Neural cell (in vitro differentiated cells): ENCODE data around the gene CELSR1. TPM values are rescaled to one million over a fixed set of nuclear protein-coding genes. Genes with fewer than 3 reads are reported as not detected.
"Not testable (repeated sequence)": the region's sequence is repeated elsewhere in the genome, so short reads cannot be mapped to it uniquely, and the experiment has no call there.

Experiments
- H2AFZ ChIP-seq: fragments of 200-600, 300-800 bp; sonication (generic), shearing (Covaris generic); 2 replicates; pipeline ENCODE4 v1.6.0; 2014; ENCODE audit warnings: low read depth, mild to moderate bottlenecking, antibody characterized with exemption, low read length, moderate library complexity
- H3F3A ChIP-seq: fragments of 200-600 bp; shearing (Covaris generic); 2 replicates; pipeline ENCODE4 v1.6.1; 2016; ENCODE audit warnings: mild to moderate bottlenecking, moderate library complexity, mixed read lengths, antibody characterized with exemption, low read length; ENCODE audit not compliant: insufficient read depth, poor library complexity, severe bottlenecking
- H3K27ac ChIP-seq: fragments of 200-600, 300-800 bp; sonication (generic), shearing (Covaris generic); 2 replicates; pipeline ENCODE4 v1.5.1; 2014; ENCODE audit warnings: mild to moderate bottlenecking, low read length, moderate library complexity
- H3K27me3 ChIP-seq: fragments of 300-800, 200-600 bp; sonication (generic), shearing (Covaris generic); 2 replicates; pipeline ENCODE4 v1.6.0; 2014; ENCODE audit warnings: mild to moderate bottlenecking, low read depth, low read length, moderate library complexity; ENCODE audit not compliant: insufficient read depth
- H3K36me3 ChIP-seq: fragments of 300-800, 200-600 bp; sonication (generic), shearing (Covaris generic); 2 replicates; pipeline ENCODE4 v1.5.1; 2014; ENCODE audit warnings: mild to moderate bottlenecking, antibody characterized with exemption, low read length, moderate library complexity; ENCODE audit not compliant: insufficient read depth
- H3K4me2 ChIP-seq: fragments of 300-800, 200-600 bp; sonication (generic), shearing (Covaris generic); 2 replicates; pipeline ENCODE4 v1.6.0; 2014; ENCODE audit warnings: mild to moderate bottlenecking, low read length
- H3K4me3 ChIP-seq: fragments of 300-800, 200-600 bp; sonication (generic), shearing (Covaris generic); 2 replicates; pipeline ENCODE4 v1.5.1; 2014; ENCODE audit warnings: mild to moderate bottlenecking, low read length, moderate library complexity
- H3K79me2 ChIP-seq: fragments of 200-600 bp; shearing (Covaris generic); replicated peaks from 2 replicates; pipeline ENCODE4 v1.6.0; 2014; ENCODE audit warnings: mild to moderate bottlenecking, low read length, moderate library complexity; ENCODE audit not compliant: insufficient read depth
- H3K9ac ChIP-seq: fragments of 300-800, 200-600 bp; sonication (generic), shearing (Covaris generic); 2 replicates; pipeline ENCODE4 v1.6.1; 2016; ENCODE audit warnings: mild to moderate bottlenecking, low read length, mixed read lengths
- H3K9me2 ChIP-seq: fragments of 200-600 bp; shearing (Covaris generic); 2 replicates; pipeline ENCODE4 v1.6.1; 2016; ENCODE audit warnings: mild to moderate bottlenecking, low read length, mixed read lengths; ENCODE audit not compliant: insufficient read depth
- H3K9me3 ChIP-seq: fragments of 200-600, 300-800 bp; sonication (generic), shearing (Covaris generic); 2 replicates; pipeline ENCODE4 v1.6.1; 2016; ENCODE audit warnings: mild to moderate bottlenecking, mixed run types, low read length, moderate library complexity, mixed read lengths
- H4K20me1 ChIP-seq: fragments of 200-600 bp; shearing (Covaris generic); 2 replicates; pipeline ENCODE4 v1.6.1; 2016; ENCODE audit warnings: mild to moderate bottlenecking, mixed run types; ENCODE audit not compliant: insufficient read depth
- EP300 ChIP-seq: fragments of 450-650 bp; conservative IDR thresholded peaks from 2 replicates; pipeline ENCODE4 v1.6.1; 2014; ENCODE audit warnings: antibody characterized with exemption, mild to moderate bottlenecking, moderate library complexity; ENCODE audit not compliant: poor library complexity, severe bottlenecking
- EZH2 ChIP-seq: fragments of 200-600, 300-800 bp; shearing (Covaris generic), sonication (generic); IDR thresholded peaks from 2 replicates; pipeline ENCODE4 v1.6.1; 2014; ENCODE audit warnings: antibody characterized with exemption, low read length, borderline replicate concordance, mild to moderate bottlenecking; ENCODE audit not compliant: insufficient read depth, poor library complexity, severe bottlenecking
- MXI1 ChIP-seq: fragments of 450-650 bp; conservative IDR thresholded peaks from 2 replicates; pipeline ENCODE4 v1.6.1; 2014; ENCODE audit warnings: antibody characterized with exemption, mild to moderate bottlenecking; ENCODE audit not compliant: poor library complexity, severe bottlenecking
- POLR2AphosphoS5 ChIP-seq: IDR thresholded peaks from 2 replicates; pipeline ENCODE4 v1.6.1; 2012
- RAD21 ChIP-seq: fragments of 450-650 bp; conservative IDR thresholded peaks from 2 replicates; pipeline ENCODE4 v1.6.1; 2014; ENCODE audit warnings: antibody characterized with exemption, mild to moderate bottlenecking, moderate library complexity
- SMC3 ChIP-seq: fragments of 450-650 bp; conservative IDR thresholded peaks from 2 replicates; pipeline ENCODE4 v1.6.1; 2014; ENCODE audit warnings: antibody characterized with exemption, mild to moderate bottlenecking, moderate library complexity; ENCODE audit not compliant: poor library complexity
- TAF1 ChIP-seq: IDR thresholded peaks from 2 replicates; pipeline ENCODE4 v1.6.1; 2012; ENCODE audit warnings: low read depth
- polyA plus RNA-seq: library from polyadenylated mRNA; depleted of rRNA; stranded (reverse); fragments of >200 nt; gene quantifications from 2 replicates; pipeline ENCODE4 v1.2.3, GENCODE V29; 2014
- TF ChIP-seq, protein P1 (sequence below): fragments of 450-650 bp; IDR thresholded peaks from 2 replicates; pipeline ENCODE4 v1.5.1; 2014; ENCODE audit warnings: antibody characterized with exemption, mild to moderate bottlenecking, moderate library complexity; ENCODE audit not compliant: poor library complexity, severe bottlenecking
- TF ChIP-seq, protein P2 (sequence below): IDR thresholded peaks from 2 replicates; pipeline ENCODE4 v1.6.1; 2012; ENCODE audit warnings: borderline replicate concordance

CELSR1 gene
- polyA plus RNA-seq, 1 donor from 2014 or later, result 0.14 TPM

DNA sequence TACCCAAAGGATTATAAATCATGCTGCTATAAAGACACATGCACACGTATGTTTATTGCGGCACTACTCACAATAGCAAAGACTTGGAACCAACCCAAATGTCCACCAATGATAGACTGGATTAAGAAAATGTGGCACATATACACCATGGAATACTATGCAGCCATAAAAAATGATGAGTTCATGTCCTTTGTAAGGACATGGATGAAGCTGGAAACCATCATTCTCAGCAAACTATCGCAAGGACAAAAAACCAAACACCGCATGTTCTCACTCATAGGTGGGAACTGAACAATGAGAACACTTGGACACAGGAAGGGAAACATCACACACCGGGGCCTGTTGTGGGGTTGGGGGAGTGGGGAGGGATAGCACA is 21.3 kb downstream of the CELSR1 start:
- not testable (repeated sequence) for H3K9me2 ChIP-seq, H3K27me3 ChIP-seq, H3K4me3 ChIP-seq, H4K20me1 ChIP-seq, H2AFZ ChIP-seq, H3K36me3 ChIP-seq, H3K4me2 ChIP-seq, H3K79me2 ChIP-seq, H3K9me3 ChIP-seq, H3K9ac ChIP-seq, H3F3A ChIP-seq, H3K27ac ChIP-seq

DNA sequence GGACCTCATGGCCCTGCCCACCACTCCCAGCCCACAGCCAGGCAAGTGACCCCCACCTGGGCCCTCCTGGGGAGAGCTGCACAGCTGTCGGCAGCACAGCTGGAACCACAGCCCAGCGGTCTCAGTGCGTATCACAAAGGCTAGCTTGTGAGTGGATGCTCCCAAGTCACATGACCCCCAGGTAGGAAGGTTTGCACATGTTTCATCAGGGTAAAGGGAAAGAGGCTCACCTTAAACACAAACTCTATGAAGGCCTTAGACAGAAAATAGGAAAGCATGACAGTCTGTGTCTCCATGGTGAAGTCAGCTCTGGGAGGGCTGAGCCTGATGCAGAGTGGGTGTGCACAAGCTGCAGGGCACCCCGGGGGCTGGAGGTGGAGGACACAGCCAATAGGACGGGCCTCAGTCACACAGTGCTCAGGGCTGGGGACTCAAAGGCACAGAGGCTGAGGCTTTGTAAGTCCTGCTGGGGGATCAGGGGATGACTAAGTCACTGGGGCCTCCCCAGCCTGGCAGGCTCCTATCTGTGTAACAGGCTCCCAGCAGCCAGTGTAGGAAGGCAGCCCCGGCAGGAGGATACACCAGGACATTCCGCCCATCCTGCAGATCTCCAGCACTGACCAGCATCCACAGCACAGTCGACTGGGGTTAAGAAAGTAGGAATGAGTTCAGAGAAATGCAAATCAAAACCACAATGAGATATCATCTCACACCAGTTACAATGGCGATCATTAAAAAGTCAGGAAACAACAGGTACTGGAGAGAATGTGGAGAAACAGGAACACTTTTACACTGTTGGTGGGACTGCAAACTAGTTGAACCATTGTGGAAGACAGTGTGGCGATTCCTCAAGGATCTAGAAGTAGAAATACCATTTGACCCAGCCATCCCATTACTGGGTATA is 22.0 kb downstream of the CELSR1 start:
- Histone ChIP-seq H3K9me3 (no peaks in the 10 kb centered on the region), H3K27ac (no peak overlapping the region), H3F3A (no peaks in the 10 kb centered on the region), H3K36me3 (no peaks in the 10 kb centered on the region), H3K79me2 (no peaks in the 10 kb centered on the region), H3K27me3 (no peaks in the 10 kb centered on the region), H3K4me2 (no peak overlapping the region), H3K9ac (no peak overlapping the region), H3K9me2 (no peaks in the 10 kb centered on the region), H3K4me3 (no peak overlapping the region), H4K20me1 (no peaks in the 10 kb centered on the region), H2AFZ (no peak overlapping the region)
- TF ChIP-seq, protein P1, sequence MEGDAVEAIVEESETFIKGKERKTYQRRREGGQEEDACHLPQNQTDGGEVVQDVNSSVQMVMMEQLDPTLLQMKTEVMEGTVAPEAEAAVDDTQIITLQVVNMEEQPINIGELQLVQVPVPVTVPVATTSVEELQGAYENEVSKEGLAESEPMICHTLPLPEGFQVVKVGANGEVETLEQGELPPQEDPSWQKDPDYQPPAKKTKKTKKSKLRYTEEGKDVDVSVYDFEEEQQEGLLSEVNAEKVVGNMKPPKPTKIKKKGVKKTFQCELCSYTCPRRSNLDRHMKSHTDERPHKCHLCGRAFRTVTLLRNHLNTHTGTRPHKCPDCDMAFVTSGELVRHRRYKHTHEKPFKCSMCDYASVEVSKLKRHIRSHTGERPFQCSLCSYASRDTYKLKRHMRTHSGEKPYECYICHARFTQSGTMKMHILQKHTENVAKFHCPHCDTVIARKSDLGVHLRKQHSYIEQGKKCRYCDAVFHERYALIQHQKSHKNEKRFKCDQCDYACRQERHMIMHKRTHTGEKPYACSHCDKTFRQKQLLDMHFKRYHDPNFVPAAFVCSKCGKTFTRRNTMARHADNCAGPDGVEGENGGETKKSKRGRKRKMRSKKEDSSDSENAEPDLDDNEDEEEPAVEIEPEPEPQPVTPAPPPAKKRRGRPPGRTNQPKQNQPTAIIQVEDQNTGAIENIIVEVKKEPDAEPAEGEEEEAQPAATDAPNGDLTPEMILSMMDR, result no peak
- TF ChIP-seq EZH2 (no peak), EP300 (no peak), SMC3 (no peak), TAF1 (no peak), RAD21 (no peak), POLR2AphosphoS5 (no peak), MXI1 (no peak)
- TF ChIP-seq, protein P2, sequence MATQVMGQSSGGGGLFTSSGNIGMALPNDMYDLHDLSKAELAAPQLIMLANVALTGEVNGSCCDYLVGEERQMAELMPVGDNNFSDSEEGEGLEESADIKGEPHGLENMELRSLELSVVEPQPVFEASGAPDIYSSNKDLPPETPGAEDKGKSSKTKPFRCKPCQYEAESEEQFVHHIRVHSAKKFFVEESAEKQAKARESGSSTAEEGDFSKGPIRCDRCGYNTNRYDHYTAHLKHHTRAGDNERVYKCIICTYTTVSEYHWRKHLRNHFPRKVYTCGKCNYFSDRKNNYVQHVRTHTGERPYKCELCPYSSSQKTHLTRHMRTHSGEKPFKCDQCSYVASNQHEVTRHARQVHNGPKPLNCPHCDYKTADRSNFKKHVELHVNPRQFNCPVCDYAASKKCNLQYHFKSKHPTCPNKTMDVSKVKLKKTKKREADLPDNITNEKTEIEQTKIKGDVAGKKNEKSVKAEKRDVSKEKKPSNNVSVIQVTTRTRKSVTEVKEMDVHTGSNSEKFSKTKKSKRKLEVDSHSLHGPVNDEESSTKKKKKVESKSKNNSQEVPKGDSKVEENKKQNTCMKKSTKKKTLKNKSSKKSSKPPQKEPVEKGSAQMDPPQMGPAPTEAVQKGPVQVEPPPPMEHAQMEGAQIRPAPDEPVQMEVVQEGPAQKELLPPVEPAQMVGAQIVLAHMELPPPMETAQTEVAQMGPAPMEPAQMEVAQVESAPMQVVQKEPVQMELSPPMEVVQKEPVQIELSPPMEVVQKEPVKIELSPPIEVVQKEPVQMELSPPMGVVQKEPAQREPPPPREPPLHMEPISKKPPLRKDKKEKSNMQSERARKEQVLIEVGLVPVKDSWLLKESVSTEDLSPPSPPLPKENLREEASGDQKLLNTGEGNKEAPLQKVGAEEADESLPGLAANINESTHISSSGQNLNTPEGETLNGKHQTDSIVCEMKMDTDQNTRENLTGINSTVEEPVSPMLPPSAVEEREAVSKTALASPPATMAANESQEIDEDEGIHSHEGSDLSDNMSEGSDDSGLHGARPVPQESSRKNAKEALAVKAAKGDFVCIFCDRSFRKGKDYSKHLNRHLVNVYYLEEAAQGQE, result no peak
